Transverse colon (tissue), 4 donors: ENCODE measurements around the gene PRKCSH. TPM values are rescaled to one million over a fixed set of nuclear protein-coding genes. Genes with fewer than 3 reads are reported as not detected.
A peak's percentile ranks its signal among the peaks of the same experiment; 100 is the strongest.

Source experiments
- DNase-seq: peaks from one replicate; pipeline ENCODE4 v3.0.0-alpha.2; 2019
- H3K27ac ChIP-seq, 4 donors: fragments of 200-600 bp; sonication (generic); 2 replicates each; pipeline ENCODE4 v1.5.1; 2016 to 2018; ENCODE audit warnings: inconsistent platforms in 4 of 4
- H3K27me3 ChIP-seq: fragments of 200-600 bp; sonication (generic); 2 replicates; pipeline ENCODE4 v1.5.1; 2017; ENCODE audit warnings: inconsistent platforms
- H3K36me3 ChIP-seq, 4 donors: fragments of 200-600 bp; sonication (generic); 2 replicates each; pipeline ENCODE4 v1.5.1; 2017 to 2019; ENCODE audit warnings: inconsistent platforms in 4 of 4
- H3K4me1 ChIP-seq, 4 donors: fragments of 200-600 bp; sonication (generic); 2 replicates each; pipeline ENCODE4 v1.5.1; 2017 to 2020; ENCODE audit warnings: inconsistent platforms in 4 of 4
- H3K4me3 ChIP-seq, 4 donors: fragments of 200-600 bp; sonication (generic); 1 replicate in 1 of 4; 2 replicates in 3 of 4; pipeline versions ENCODE4 v1.5.1 to v1.6.1; 2017 to 2019; ENCODE audit warnings: inconsistent platforms in 4 of 4
- H3K9me3 ChIP-seq, 2 donors: fragments of 200-600 bp; sonication (generic); 2 replicates each; pipeline ENCODE4 v1.5.1; 2017 to 2019; ENCODE audit warnings: inconsistent platforms in 2 of 2
- EP300 ChIP-seq: sonication (generic); formaldehyde crosslinking; IDR thresholded peaks from one replicate; pipeline ENCODE4 v1.6.1; 2017; ENCODE audit warnings: antibody characterized with exemption, low read depth
- POLR2A ChIP-seq: fragments of 450-650 bp; IDR thresholded peaks from one replicate; pipeline ENCODE4 v1.6.1; 2016; ENCODE audit warnings: antibody characterized with exemption, mild to moderate bottlenecking, moderate library complexity
- POLR2AphosphoS5 ChIP-seq, 3 donors: sonication (generic); formaldehyde crosslinking; IDR thresholded peaks; one replicate each; pipeline ENCODE4 v1.6.1; 2016; ENCODE audit warnings: antibody characterized with exemption in 3 of 3
- WGBS, 2 donors: methylation state at CpG; one replicate each; pipeline ENCODE4 v1.1.5; 2018; ENCODE audit warnings: low coverage in 1 of 2; 5-methylcytosine and 5-hydroxymethylcytosine counted together
- in situ Hi-C, 4 donors: fragments of 200-750 bp; cut with MboI; loops; one replicate each; pipeline versions ENCODE4 v1.15.0 to v1.15.1; 2017; ENCODE audit warnings: low sequenced_read_pairs in 3 of 4, low pct_ligation_motif_present in 1 of 4, low pct_unique_long_range_greater_than_20kb in 1 of 4
- intact Hi-C: fragments of 100-400 bp; cut with DNase I; formaldehyde crosslinking; loops from one replicate; pipeline ENCODE4 v1.15.1; 2023; ENCODE audit warnings: low total_unique reads
- total RNA-seq, 4 donors: library from RNA; depleted of rRNA; stranded (reverse); fragments of >200 nt; gene quantifications; one replicate each; pipeline ENCODE4 v1.1.0, GENCODE V29; 2016
- TF ChIP-seq, protein P1 (sequence below), 5 experiments: fragments of 200-600 bp in 3 of 5; fragments of 450-650 bp in 2 of 5; sonication (generic) in 3 of 5; IDR thresholded peaks; 1 replicate in 2 of 5; 2 replicates in 3 of 5; pipeline ENCODE4 v1.5.1; 2016 to 2017; ENCODE audit warnings: antibody characterized with exemption in 5 of 5, inconsistent platforms in 3 of 5, mild to moderate bottlenecking in 2 of 5, moderate library complexity in 1 of 5

The PRKCSH gene
- total RNA-seq, 4 donors from 2014 or later: 119 to 195 (median 183) TPM

DNA sequence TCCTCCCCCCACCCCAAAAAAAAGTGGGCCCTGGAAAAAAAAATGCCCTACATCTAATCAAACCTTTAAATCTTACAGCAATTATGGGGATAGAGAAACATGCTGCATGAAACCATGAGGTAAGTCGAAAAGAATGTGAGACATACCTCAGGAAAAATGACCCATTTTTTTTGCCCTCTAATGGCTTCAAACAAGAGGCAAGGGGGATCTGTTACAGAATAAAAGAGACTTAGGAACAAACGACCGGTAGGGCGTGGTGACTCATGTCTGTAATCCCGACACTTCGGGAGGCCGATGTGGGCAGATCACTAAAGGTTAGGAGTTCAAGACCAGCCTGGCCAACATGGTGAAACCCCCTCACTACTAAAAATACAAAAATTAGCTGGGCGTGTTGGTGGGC lies 24.8 kb upstream of the PRKCSH start:
- WGBS, 2 donors: 71 to 100% methylated on average over 1 to 8 of the region's 8 CpGs
- in situ Hi-C loops: no loop called here
- TF ChIP-seq POLR2AphosphoS5 (IDR thresholded peaks at IDR 0.05) (no peak), POLR2A (no peak), EP300 (no peak)
- TF ChIP-seq, protein P1, sequence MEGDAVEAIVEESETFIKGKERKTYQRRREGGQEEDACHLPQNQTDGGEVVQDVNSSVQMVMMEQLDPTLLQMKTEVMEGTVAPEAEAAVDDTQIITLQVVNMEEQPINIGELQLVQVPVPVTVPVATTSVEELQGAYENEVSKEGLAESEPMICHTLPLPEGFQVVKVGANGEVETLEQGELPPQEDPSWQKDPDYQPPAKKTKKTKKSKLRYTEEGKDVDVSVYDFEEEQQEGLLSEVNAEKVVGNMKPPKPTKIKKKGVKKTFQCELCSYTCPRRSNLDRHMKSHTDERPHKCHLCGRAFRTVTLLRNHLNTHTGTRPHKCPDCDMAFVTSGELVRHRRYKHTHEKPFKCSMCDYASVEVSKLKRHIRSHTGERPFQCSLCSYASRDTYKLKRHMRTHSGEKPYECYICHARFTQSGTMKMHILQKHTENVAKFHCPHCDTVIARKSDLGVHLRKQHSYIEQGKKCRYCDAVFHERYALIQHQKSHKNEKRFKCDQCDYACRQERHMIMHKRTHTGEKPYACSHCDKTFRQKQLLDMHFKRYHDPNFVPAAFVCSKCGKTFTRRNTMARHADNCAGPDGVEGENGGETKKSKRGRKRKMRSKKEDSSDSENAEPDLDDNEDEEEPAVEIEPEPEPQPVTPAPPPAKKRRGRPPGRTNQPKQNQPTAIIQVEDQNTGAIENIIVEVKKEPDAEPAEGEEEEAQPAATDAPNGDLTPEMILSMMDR (IDR thresholded peaks at IDR 0.05): no peak
- intact Hi-C loops: no loop called here
- no peaks in the 10 kb centered on the region for H3K9me3 ChIP-seq
- peaks cover 9% of the 10 kb centered on the region for H3K27me3 ChIP-seq
- no peaks in the 10 kb centered on the region for H3K36me3 ChIP-seq
- H3K4me3 ChIP-seq: no peak overlapping the region
- H3K27ac ChIP-seq: no peak overlapping the region
- DNase-seq: no peak
- H3K4me1 ChIP-seq: no peaks in the 10 kb centered on the region

GRCh38 chr19:11414544-11414943 lies 20.9 kb upstream of the PRKCSH start:
- no peaks in the 10 kb centered on the region for H3K36me3 ChIP-seq
- TF ChIP-seq POLR2AphosphoS5 (IDR thresholded peaks at IDR 0.05) (no peak), POLR2A (no peak), EP300 (no peak)
- TF ChIP-seq, protein P1 (IDR thresholded peaks at IDR 0.05): no peak
- in situ Hi-C loops (no loop called here), intact Hi-C loops (no loop called here)
- no peak overlapping the region for H3K4me3 ChIP-seq
- no peaks in the 10 kb centered on the region for H3K9me3 ChIP-seq
- peaks cover 31% of the 10 kb centered on the region for H3K27me3 ChIP-seq
- H3K27ac ChIP-seq: no peak overlapping the region
- peaks cover 0 to 14% (median 9%) of the 10 kb centered on the region in 4 donors for H3K4me1 ChIP-seq
- 78 to 93% methylated on average over 1 to 2 of the region's 2 CpGs for WGBS, 2 donors
- DNase-seq: no peak

DNA sequence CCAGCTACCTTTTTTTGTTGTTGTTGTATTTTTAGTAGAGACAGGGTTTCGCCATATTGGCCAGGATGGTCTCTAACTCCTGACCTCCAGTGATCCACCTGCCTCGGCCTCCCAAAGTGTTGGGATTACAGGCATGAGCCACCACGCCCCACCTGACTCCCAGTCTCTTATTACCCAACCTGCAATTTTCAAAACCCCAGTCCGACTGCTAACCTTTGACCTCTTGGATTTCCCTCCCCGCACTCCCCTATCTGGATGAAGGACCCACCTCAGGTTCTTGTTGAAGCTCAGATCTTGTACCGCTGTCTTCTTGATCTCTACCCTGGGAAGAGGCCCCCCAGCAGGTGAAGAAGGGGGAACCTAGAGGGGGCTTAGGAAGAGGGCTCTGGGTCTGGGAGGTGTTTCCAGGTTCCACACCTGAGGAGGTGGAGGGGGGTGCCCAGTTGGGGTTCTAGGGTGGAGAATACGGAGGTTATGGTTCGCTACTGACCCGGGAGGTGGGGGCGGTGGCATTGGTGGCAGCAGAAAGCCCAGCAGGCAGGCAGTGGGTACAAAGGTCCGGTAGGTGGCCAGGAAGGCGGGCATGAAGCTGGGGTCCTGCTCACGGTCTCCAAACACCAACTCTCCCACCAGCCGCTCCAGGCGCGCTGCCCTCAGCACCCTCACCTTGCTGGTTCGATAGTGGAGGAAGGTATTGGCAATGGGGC lies 18.9 kb upstream of the PRKCSH start:
- Histone ChIP-seq H3K4me1 (peaks cover 4 to 31% (median 17%) of the 10 kb centered on the region in 4 donors), H3K27me3 (peaks cover 51% of the 10 kb centered on the region), H3K4me3 (no peak overlapping the region), H3K36me3 (no peaks in the 10 kb centered on the region), H3K9me3 (no peaks in the 10 kb centered on the region), H3K27ac (no peak overlapping the region)
- in situ Hi-C loops (no loop called here), intact Hi-C loops (no loop called here)
- WGBS, 2 donors: 78 to 92% methylated on average over 1 to 17 of the region's 17 CpGs
- DNase-seq: no peak
- TF ChIP-seq POLR2AphosphoS5 (IDR thresholded peaks at IDR 0.05) (no peak), POLR2A (no peak), EP300 (no peak)
- TF ChIP-seq, protein P1 (IDR thresholded peaks at IDR 0.05): no peak

GRCh38 chr19:11418094-11418548 lies 17.3 kb upstream of the PRKCSH start:
- Histone ChIP-seq H3K4me3 (peak overlapping the region in 3 of 4 donors; percentile 36 to 50 (median 40)), H3K27ac (no peak overlapping the region), H3K36me3 (no peaks in the 10 kb centered on the region), H3K27me3 (peaks cover 67% of the 10 kb centered on the region), H3K4me1 (peaks cover 10 to 47% (median 29%) of the 10 kb centered on the region in 4 donors), H3K9me3 (no peaks in the 10 kb centered on the region)
- WGBS, 2 donors: 0 to 6% methylated on average over 6 to 13 of the region's 16 CpGs
- intact Hi-C loops (no loop called here), in situ Hi-C loops (no loop called here)
- no peak for TF ChIP-seq EP300
- TF ChIP-seq, protein P1 (IDR thresholded peaks at IDR 0.05): no peak
- no peak for TF ChIP-seq POLR2AphosphoS5 (IDR thresholded peaks at IDR 0.05)
- TF ChIP-seq POLR2A: no peak
- no peak for DNase-seq
